B cell (primary cell): ENCODE data around the gene MEOX2. TPM values are rescaled to one million over a fixed set of nuclear protein-coding genes. Genes with fewer than 3 reads are reported as not detected.

ENCODE experiments used
- ATAC-seq: fragments of 200-7000 bp; cut with Tn5 transposase; one replicate; pipeline ENCODE4 v1.10.0; 2021; ENCODE audit warnings: low read depth, mild to moderate bottlenecking, moderate number of reproducible peaks, moderate library complexity
- CTCF ChIA-PET: fragments of 350-600 bp; sonication (Branson Sonifier 250); formaldehyde crosslinking; loops from one replicate; lab custom pipeline; 2021; ENCODE audit warnings: antibody characterized with exemption, inconsistent platforms; lab: Charles Lee
- POLR2A ChIA-PET: fragments of 350-600 bp; sonication (Branson Sonifier 250); formaldehyde crosslinking; loops from one replicate; lab custom pipeline; 2021; ENCODE audit warnings: antibody characterized with exemption; lab: Charles Lee
- DNase-seq: peaks from one replicate; pipeline ENCODE4 v3.0.0; 2013
- H2AFZ ChIP-seq: 2 replicates; pipeline ENCODE4 v1.6.1; 2012; ENCODE audit warnings: mild to moderate bottlenecking, low read depth, low read length; ENCODE audit not compliant: insufficient read depth, poor library complexity, severe bottlenecking
- H3K27ac ChIP-seq, 2 donors: 1 replicate in 1 of 2; 2 replicates in 1 of 2; pipeline ENCODE4 v1.5.1; 2012 to 2013; ENCODE audit warnings: low read length in 2 of 2, mild to moderate bottlenecking in 2 of 2, moderate library complexity in 1 of 2
- H3K27me3 ChIP-seq, 4 experiments: fragments of 200-600 bp in 1 of 4; sonication (generic) in 1 of 4; replicated peaks in 1 of 4; 1 replicate in 2 of 4; 2 replicates in 2 of 4; pipeline versions ENCODE4 v1.6.1 to v1.7.0; 2013 to 2016; ENCODE audit warnings: low read length in 3 of 4, mild to moderate bottlenecking in 2 of 4, mixed read lengths in 1 of 4, moderate library complexity in 1 of 4; ENCODE audit not compliant: insufficient read depth in 4 of 4, control insufficient read depth in 3 of 4; ENCODE audit errors: control extremely low read depth in 1 of 4
- H3K36me3 ChIP-seq, 2 experiments: replicated peaks in 1 of 2; 1 replicate in 1 of 2; 2 replicates in 1 of 2; pipeline versions ENCODE4 v1.6.1 to v1.7.1; 2013; ENCODE audit warnings: low read length in 1 of 2; ENCODE audit not compliant: insufficient read depth in 2 of 2, control insufficient read depth in 1 of 2; ENCODE audit errors: control extremely low read depth in 1 of 2, extremely low read depth in 1 of 2
- H3K4me1 ChIP-seq, 2 donors: fragments of 200-600 bp in 1 of 2; sonication (generic) in 1 of 2; 1 replicate in 1 of 2; 2 replicates in 1 of 2; pipeline versions ENCODE4 v1.5.1 to v1.6.1; 2013 to 2017; ENCODE audit warnings: low read length in 2 of 2; ENCODE audit not compliant: control insufficient read depth in 2 of 2, insufficient read depth in 2 of 2
- H3K4me2 ChIP-seq: replicated peaks from 2 replicates; pipeline ENCODE3; 2012; ENCODE audit warnings: mild to moderate bottlenecking, low read depth, low read length; ENCODE audit not compliant: poor library complexity, severe bottlenecking
- H3K4me3 ChIP-seq, 5 experiments: fragments of 200-600 bp in 1 of 5; sonication (generic) in 1 of 5; 1 replicate in 3 of 5; 2 replicates in 2 of 5; pipeline versions ENCODE4 v1.5.1 to v1.7.0; 2011 to 2016; ENCODE audit warnings: low read length in 4 of 5, mild to moderate bottlenecking in 4 of 5, low read depth in 2 of 5, control low read depth in 1 of 5, moderate library complexity in 1 of 5; ENCODE audit not compliant: insufficient read depth in 1 of 5; ENCODE audit errors: control extremely low read depth in 1 of 5, extremely low read depth in 1 of 5
- H3K79me2 ChIP-seq: fragments of 200-600 bp; sonication (generic); one replicate; pipeline ENCODE4 v1.6.0; 2016; ENCODE audit warnings: low read length; ENCODE audit not compliant: control insufficient read depth, insufficient read depth
- H3K9ac ChIP-seq: fragments of 200-600 bp; sonication (generic); 2 replicates; pipeline ENCODE4 v1.6.1; 2017; ENCODE audit warnings: mild to moderate bottlenecking, low read length, moderate library complexity
- H3K9me3 ChIP-seq, 3 donors: one replicate each; pipeline versions ENCODE4 v1.6.1 to v1.7.1; 2013; ENCODE audit warnings: low read length in 2 of 3; ENCODE audit not compliant: control insufficient read depth in 2 of 3, insufficient read depth in 1 of 3; ENCODE audit errors: control extremely low read depth in 1 of 3
- H4K20me1 ChIP-seq: 2 replicates; pipeline ENCODE4 v1.6.0; 2012; ENCODE audit warnings: mild to moderate bottlenecking, low read length; ENCODE audit not compliant: insufficient read depth, control insufficient read depth, poor library complexity, severe bottlenecking
- H3K27ac Mint-ChIP-seq: one replicate; pipeline ENCODE4 v1.8.0; 2021; ENCODE audit warnings: mixed read lengths
- H3K27me3 Mint-ChIP-seq: one replicate; pipeline ENCODE4 v1.8.0; 2021; ENCODE audit warnings: mixed read lengths
- H3K4me1 Mint-ChIP-seq: one replicate; pipeline ENCODE4 v1.8.0; 2021; ENCODE audit warnings: mixed read lengths
- H3K4me3 Mint-ChIP-seq: one replicate; pipeline ENCODE4 v1.8.0; 2021; ENCODE audit warnings: mixed read lengths
- H3K9me3 Mint-ChIP-seq: one replicate; pipeline ENCODE4 v1.8.0; 2022; ENCODE audit warnings: mixed read lengths; ENCODE audit not compliant: insufficient read depth
- EZH2 ChIP-seq: IDR thresholded peaks from 2 replicates; pipeline ENCODE4 v1.6.1; 2012; ENCODE audit warnings: borderline replicate concordance, low read depth, mild to moderate bottlenecking, moderate library complexity, low read length; ENCODE audit not compliant: insufficient read depth, poor library complexity, severe bottlenecking
- WGBS: methylation state at CpG from one replicate; pipeline ENCODE4 v1.1.5; 2013; ENCODE audit warnings: missing lambda C conversion rate; ENCODE audit not compliant: insufficient coverage; 5-methylcytosine and 5-hydroxymethylcytosine counted together
- intact Hi-C: fragments of 100-400 bp; cut with micrococcal nuclease; formaldehyde crosslinking; loops from one replicate; pipeline ENCODE4 v1.10.0; 2022
- polyA plus RNA-seq: library from polyadenylated mRNA; depleted of rRNA; stranded (reverse); fragments of >200 nt; gene quantifications from 2 replicates; pipeline ENCODE4 v1.2.3, GENCODE V29; 2012
- total RNA-seq, 2 donors: library from RNA; stranded (reverse); fragments of 120-200 nt in 1 of 2; gene quantifications; 1 replicate in 1 of 2; 2 replicates in 1 of 2; pipeline versions ENCODE4 v1.2.3 to v1.2.4, GENCODE V29; 2013 to 2022
- TF ChIP-seq, protein P1 (sequence below): fragments of 200-600 bp; IDR thresholded peaks from one replicate; pipeline ENCODE4 v1.8.0; 2022; ENCODE audit warnings: antibody characterized with exemption, mild to moderate bottlenecking

The MEOX2 gene
- total and polyA plus RNA-seq, 2 donors (not counting 1 experiment from before 2014, with no cell fraction given): not detected

DNA sequence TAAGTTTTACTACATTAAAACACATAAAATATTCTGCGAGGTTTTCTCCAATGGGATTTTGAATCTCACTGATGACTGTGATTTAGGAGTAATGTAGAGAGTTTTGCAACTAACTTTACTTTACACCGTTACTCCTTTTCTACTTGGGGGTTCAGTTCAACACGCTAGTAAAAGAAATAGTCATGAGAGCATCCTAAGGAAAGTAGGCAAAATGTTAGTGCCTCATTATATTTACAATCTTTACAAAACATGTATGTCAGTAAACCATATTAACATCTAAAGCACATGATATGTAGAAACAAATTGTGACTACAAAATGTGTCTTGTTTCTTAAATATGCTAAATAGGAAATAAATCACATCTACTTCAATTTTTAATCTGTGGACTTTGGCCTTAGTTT lies 6.0 kb downstream of the MEOX2 start:
- Histone ChIP-seq H3K27ac (no peak overlapping the region), H2AFZ (no peak overlapping the region), H3K79me2 (no peaks in the 10 kb centered on the region), H3K4me2 (no peak overlapping the region), H3K4me3 (no peak overlapping the region), H3K9me3 (peaks cover 0 to 2% (median 0%) of the 10 kb centered on the region in 3 donors), H3K4me1 (no peaks in the 10 kb centered on the region), H3K9ac (no peak overlapping the region), H4K20me1 (no peaks in the 10 kb centered on the region), H3K27me3 (peaks cover 0 to 3% (median under 1%) of the 10 kb centered on the region in 4 experiments), H3K36me3 (no peaks in the 10 kb centered on the region)
- no peak overlapping the region for H3K4me3 Mint-ChIP-seq
- ChIA-PET POLR2A (no interaction called here), CTCF (no interaction called here)
- no peak for DNase-seq
- intact Hi-C loops: no loop called here
- no peaks in the 10 kb centered on the region for H3K4me1 Mint-ChIP-seq
- no peak for ATAC-seq
- H3K27ac Mint-ChIP-seq: no peak overlapping the region
- peaks cover 9% of the 10 kb centered on the region for H3K27me3 Mint-ChIP-seq
- no peak for TF ChIP-seq EZH2
- TF ChIP-seq, protein P1, sequence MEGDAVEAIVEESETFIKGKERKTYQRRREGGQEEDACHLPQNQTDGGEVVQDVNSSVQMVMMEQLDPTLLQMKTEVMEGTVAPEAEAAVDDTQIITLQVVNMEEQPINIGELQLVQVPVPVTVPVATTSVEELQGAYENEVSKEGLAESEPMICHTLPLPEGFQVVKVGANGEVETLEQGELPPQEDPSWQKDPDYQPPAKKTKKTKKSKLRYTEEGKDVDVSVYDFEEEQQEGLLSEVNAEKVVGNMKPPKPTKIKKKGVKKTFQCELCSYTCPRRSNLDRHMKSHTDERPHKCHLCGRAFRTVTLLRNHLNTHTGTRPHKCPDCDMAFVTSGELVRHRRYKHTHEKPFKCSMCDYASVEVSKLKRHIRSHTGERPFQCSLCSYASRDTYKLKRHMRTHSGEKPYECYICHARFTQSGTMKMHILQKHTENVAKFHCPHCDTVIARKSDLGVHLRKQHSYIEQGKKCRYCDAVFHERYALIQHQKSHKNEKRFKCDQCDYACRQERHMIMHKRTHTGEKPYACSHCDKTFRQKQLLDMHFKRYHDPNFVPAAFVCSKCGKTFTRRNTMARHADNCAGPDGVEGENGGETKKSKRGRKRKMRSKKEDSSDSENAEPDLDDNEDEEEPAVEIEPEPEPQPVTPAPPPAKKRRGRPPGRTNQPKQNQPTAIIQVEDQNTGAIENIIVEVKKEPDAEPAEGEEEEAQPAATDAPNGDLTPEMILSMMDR: no peak
- no CpG with 5 or more reads among the region's 3 CpGs for WGBS
- no peaks in the 10 kb centered on the region for H3K9me3 Mint-ChIP-seq

DNA sequence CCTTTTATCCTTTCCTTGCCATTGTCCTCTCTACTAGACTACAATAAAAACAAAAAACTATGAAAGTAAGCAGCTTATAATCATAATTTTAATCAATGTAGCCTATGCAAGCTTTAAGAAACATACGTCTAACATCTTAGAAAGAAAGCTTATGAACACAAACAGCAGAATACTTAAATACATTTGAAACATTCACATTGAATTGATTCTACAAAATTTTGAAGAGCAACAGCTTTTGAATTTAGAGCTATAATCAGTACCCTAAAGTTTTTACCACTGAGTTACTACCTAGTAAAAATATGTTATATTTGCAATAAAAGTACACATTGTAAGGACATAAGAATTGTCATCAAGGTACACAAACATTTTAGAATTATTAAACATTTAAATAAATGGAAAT lies 7.2 kb downstream of the MEOX2 start:
- Mint-ChIP-seq H3K27ac (no peak overlapping the region), H3K27me3 (peaks cover 1% of the 10 kb centered on the region), H3K4me3 (no peak overlapping the region), H3K4me1 (no peaks in the 10 kb centered on the region), H3K9me3 (no peaks in the 10 kb centered on the region)
- intact Hi-C loops: no loop called here
- H3K27ac ChIP-seq: no peak overlapping the region
- no peak for TF ChIP-seq EZH2
- TF ChIP-seq, protein P1: no peak
- ATAC-seq (no peak), DNase-seq (no peak)
- no peak overlapping the region for H3K9ac ChIP-seq
- H3K4me3 ChIP-seq: no peak overlapping the region
- no peaks in the 10 kb centered on the region for H3K27me3 ChIP-seq
- no peaks in the 10 kb centered on the region for H3K9me3 ChIP-seq
- POLR2A ChIA-PET: no interaction called here
- H4K20me1 ChIP-seq: no peaks in the 10 kb centered on the region
- no peaks in the 10 kb centered on the region for H3K36me3 ChIP-seq
- H3K4me1 ChIP-seq: no peaks in the 10 kb centered on the region
- H3K4me2 ChIP-seq: no peak overlapping the region
- no peak overlapping the region for H2AFZ ChIP-seq
- CTCF ChIA-PET: no interaction called here
- no peaks in the 10 kb centered on the region for H3K79me2 ChIP-seq
- no CpG with 5 or more reads among the region's 1 CpG for whole genome bisulfite sequencing
